OCI-LY3 (cell line): ENCODE data around the gene PRAMEF10.
"Not testable (repeated sequence)": the region's sequence is repeated elsewhere in the genome, so short reads cannot be mapped to it uniquely, and the experiment has no call there.

Experiments used
- EZH2phosphoT487 ChIP-seq: fragments of 200-600 bp; shearing (Covaris generic); IDR thresholded peaks from 2 replicates; pipeline ENCODE4 v1.6.1; 2018; ENCODE audit warnings: antibody characterized with exemption, mixed run types, low read depth
- TF ChIP-seq, protein P1 (sequence below): fragments of 200-600, 300-600 bp; sonication (generic); IDR thresholded peaks from 2 replicates; pipeline ENCODE4 v1.5.1; 2014; ENCODE audit warnings: antibody characterized with exemption, low read length, low read depth

DNA sequence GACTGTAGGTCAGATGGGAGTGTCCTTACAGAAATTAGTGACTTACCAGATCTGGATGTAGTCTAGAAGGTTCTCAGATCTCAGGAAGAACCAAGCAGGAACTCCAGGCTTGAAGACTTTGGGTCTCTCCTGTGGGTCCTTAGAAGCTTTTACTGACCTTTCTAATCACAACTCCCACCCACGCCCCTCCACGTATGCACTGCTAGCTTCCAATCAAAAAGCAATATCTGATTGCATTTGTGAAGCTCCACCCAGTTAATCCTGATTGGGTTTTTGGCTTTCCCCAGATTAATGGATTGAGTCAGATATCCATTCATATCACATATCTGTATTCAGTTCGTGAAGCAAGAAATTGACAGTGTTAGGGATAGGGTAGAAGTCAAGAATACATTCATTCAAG, 12.0 kb downstream of the PRAMEF10 start, which contains the start of gene PRAMEF4:
- TF ChIP-seq, protein P1, sequence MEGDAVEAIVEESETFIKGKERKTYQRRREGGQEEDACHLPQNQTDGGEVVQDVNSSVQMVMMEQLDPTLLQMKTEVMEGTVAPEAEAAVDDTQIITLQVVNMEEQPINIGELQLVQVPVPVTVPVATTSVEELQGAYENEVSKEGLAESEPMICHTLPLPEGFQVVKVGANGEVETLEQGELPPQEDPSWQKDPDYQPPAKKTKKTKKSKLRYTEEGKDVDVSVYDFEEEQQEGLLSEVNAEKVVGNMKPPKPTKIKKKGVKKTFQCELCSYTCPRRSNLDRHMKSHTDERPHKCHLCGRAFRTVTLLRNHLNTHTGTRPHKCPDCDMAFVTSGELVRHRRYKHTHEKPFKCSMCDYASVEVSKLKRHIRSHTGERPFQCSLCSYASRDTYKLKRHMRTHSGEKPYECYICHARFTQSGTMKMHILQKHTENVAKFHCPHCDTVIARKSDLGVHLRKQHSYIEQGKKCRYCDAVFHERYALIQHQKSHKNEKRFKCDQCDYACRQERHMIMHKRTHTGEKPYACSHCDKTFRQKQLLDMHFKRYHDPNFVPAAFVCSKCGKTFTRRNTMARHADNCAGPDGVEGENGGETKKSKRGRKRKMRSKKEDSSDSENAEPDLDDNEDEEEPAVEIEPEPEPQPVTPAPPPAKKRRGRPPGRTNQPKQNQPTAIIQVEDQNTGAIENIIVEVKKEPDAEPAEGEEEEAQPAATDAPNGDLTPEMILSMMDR: not testable (repeated sequence)
- not testable (repeated sequence) for TF ChIP-seq EZH2phosphoT487
